Peyer's patch (tissue), 4 donors: Measurements from ENCODE around the gene GTF2A2.
A peak's percentile ranks its signal among the peaks of the same experiment; 100 is the strongest.

Source experiments
- POLR2A ChIP-seq, 2 donors: fragments of 450-650 bp; IDR thresholded peaks; one replicate each; pipeline ENCODE4 v1.5.1; 2017; ENCODE audit warnings: antibody characterized with exemption in 2 of 2, mild to moderate bottlenecking in 2 of 2, moderate library complexity in 2 of 2
- TF ChIP-seq, protein P1 (sequence below), 6 experiments: fragments of 450-650 bp in 4 of 6; fragments of 200-600 bp in 2 of 6; sonication (generic) in 1 of 6; IDR thresholded peaks; one replicate each; pipeline ENCODE4 v1.5.1; 2017 to 2019; ENCODE audit warnings: antibody characterized with exemption in 6 of 6, mild to moderate bottlenecking in 3 of 6, moderate library complexity in 1 of 6

- TF ChIP-seq, protein P1, sequence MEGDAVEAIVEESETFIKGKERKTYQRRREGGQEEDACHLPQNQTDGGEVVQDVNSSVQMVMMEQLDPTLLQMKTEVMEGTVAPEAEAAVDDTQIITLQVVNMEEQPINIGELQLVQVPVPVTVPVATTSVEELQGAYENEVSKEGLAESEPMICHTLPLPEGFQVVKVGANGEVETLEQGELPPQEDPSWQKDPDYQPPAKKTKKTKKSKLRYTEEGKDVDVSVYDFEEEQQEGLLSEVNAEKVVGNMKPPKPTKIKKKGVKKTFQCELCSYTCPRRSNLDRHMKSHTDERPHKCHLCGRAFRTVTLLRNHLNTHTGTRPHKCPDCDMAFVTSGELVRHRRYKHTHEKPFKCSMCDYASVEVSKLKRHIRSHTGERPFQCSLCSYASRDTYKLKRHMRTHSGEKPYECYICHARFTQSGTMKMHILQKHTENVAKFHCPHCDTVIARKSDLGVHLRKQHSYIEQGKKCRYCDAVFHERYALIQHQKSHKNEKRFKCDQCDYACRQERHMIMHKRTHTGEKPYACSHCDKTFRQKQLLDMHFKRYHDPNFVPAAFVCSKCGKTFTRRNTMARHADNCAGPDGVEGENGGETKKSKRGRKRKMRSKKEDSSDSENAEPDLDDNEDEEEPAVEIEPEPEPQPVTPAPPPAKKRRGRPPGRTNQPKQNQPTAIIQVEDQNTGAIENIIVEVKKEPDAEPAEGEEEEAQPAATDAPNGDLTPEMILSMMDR (IDR thresholded peaks at IDR 0.05), result no peak
- TF ChIP-seq POLR2A (IDR thresholded peaks at IDR 0.05), result peak in 1 of 2 donors; percentile 15
These were observed 47.3 kb downstream of the GTF2A2 start for GRCh38 chr15:59609730-59610712.
